Neural cell (in vitro differentiated cells): ENCODE results near the gene FAM83G.

Experiments
- MXI1 ChIP-seq: fragments of 450-650 bp; conservative IDR thresholded peaks from 2 replicates; pipeline ENCODE4 v1.6.1; 2014; ENCODE audit warnings: antibody characterized with exemption, mild to moderate bottlenecking; ENCODE audit not compliant: poor library complexity, severe bottlenecking
- POLR2AphosphoS5 ChIP-seq: IDR thresholded peaks from 2 replicates; pipeline ENCODE4 v1.6.1; 2012
- SMC3 ChIP-seq: fragments of 450-650 bp; conservative IDR thresholded peaks from 2 replicates; pipeline ENCODE4 v1.6.1; 2014; ENCODE audit warnings: antibody characterized with exemption, mild to moderate bottlenecking, moderate library complexity; ENCODE audit not compliant: poor library complexity
- TF ChIP-seq, protein P1 (sequence below): IDR thresholded peaks from 2 replicates; pipeline ENCODE4 v1.6.1; 2012; ENCODE audit warnings: borderline replicate concordance
- TF ChIP-seq, protein P2 (sequence below): fragments of 450-650 bp; IDR thresholded peaks from 2 replicates; pipeline ENCODE4 v1.5.1; 2014; ENCODE audit warnings: antibody characterized with exemption, mild to moderate bottlenecking, moderate library complexity; ENCODE audit not compliant: poor library complexity, severe bottlenecking

DNA sequence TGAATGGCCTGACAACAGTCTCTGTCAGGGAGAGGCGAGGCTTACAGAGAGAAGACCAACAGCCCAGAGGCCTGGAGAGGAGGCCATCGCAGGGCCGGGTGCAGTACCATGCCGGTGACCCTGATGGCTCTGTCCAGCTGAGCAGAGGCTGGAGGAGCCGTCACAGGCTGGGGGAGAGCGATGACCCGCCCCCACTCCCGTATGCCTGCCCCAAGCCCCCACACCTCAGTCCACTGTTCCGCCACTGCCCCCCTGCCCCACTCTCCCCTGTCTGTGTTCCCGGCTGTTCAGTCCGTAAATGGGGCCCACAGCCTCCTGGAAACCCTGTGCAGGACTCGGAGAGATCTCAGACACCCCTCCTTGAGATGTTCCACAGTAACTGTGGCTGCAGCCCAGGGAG is 12.8 kb upstream of the FAM83G start:
- TF ChIP-seq SMC3 (no peak), POLR2AphosphoS5 (no peak), MXI1 (no peak)
- TF ChIP-seq, protein P1, sequence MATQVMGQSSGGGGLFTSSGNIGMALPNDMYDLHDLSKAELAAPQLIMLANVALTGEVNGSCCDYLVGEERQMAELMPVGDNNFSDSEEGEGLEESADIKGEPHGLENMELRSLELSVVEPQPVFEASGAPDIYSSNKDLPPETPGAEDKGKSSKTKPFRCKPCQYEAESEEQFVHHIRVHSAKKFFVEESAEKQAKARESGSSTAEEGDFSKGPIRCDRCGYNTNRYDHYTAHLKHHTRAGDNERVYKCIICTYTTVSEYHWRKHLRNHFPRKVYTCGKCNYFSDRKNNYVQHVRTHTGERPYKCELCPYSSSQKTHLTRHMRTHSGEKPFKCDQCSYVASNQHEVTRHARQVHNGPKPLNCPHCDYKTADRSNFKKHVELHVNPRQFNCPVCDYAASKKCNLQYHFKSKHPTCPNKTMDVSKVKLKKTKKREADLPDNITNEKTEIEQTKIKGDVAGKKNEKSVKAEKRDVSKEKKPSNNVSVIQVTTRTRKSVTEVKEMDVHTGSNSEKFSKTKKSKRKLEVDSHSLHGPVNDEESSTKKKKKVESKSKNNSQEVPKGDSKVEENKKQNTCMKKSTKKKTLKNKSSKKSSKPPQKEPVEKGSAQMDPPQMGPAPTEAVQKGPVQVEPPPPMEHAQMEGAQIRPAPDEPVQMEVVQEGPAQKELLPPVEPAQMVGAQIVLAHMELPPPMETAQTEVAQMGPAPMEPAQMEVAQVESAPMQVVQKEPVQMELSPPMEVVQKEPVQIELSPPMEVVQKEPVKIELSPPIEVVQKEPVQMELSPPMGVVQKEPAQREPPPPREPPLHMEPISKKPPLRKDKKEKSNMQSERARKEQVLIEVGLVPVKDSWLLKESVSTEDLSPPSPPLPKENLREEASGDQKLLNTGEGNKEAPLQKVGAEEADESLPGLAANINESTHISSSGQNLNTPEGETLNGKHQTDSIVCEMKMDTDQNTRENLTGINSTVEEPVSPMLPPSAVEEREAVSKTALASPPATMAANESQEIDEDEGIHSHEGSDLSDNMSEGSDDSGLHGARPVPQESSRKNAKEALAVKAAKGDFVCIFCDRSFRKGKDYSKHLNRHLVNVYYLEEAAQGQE, result no peak
- TF ChIP-seq, protein P2, sequence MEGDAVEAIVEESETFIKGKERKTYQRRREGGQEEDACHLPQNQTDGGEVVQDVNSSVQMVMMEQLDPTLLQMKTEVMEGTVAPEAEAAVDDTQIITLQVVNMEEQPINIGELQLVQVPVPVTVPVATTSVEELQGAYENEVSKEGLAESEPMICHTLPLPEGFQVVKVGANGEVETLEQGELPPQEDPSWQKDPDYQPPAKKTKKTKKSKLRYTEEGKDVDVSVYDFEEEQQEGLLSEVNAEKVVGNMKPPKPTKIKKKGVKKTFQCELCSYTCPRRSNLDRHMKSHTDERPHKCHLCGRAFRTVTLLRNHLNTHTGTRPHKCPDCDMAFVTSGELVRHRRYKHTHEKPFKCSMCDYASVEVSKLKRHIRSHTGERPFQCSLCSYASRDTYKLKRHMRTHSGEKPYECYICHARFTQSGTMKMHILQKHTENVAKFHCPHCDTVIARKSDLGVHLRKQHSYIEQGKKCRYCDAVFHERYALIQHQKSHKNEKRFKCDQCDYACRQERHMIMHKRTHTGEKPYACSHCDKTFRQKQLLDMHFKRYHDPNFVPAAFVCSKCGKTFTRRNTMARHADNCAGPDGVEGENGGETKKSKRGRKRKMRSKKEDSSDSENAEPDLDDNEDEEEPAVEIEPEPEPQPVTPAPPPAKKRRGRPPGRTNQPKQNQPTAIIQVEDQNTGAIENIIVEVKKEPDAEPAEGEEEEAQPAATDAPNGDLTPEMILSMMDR, result no peak
